GM13976 (cell line): ENCODE data around the gene RSRC1.
"Not testable (repeated sequence)": the region's sequence is repeated elsewhere in the genome, so short reads cannot be mapped to it uniquely, and the experiment has no call there.

ENCODE experiments used
- DNase-seq: peaks from one replicate; pipeline ENCODE4 v3.0.0; 2012; ENCODE audit warnings: low spot score
- CTCF ChIP-seq: IDR thresholded peaks from 2 replicates; pipeline ENCODE4 v1.5.1; 2012; ENCODE audit warnings: borderline replicate concordance, mild to moderate bottlenecking; ENCODE audit not compliant: insufficient read depth; ENCODE audit errors: extremely low read depth, missing control alignments, control extremely low read depth
- in situ Hi-C: fragments of 300-500 bp; cut with MboI; formaldehyde crosslinking; loops from one replicate; pipeline ENCODE4 v1.12.0; 2022; ENCODE audit warnings: low sequenced_read_pairs, mixed read lengths, inconsistent platforms; ENCODE audit not compliant: unreplicated experiment

The RSRC1 gene

DNA sequence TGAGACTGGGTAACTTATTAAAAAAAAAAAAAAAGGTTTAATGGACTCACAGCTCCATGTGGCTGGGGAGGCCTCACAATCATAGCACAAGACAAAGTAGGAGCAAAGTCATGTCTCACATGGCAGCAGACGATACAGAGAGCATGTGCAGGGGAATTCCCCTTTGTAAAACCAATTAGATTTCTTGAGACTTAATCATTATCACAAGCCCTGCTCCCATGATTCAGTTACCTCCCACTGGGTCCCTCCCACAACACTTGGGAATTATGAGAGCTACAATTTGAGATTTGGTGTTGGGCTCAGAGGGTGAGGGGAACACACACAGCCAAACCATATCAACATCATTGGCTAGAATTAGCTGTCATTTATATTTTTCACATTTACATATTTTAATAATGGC, 221.0 kb downstream of the RSRC1 start:
- in situ Hi-C loops, result no loop called here
- no peak for DNase-seq
- TF ChIP-seq CTCF, result no peak

DNA sequence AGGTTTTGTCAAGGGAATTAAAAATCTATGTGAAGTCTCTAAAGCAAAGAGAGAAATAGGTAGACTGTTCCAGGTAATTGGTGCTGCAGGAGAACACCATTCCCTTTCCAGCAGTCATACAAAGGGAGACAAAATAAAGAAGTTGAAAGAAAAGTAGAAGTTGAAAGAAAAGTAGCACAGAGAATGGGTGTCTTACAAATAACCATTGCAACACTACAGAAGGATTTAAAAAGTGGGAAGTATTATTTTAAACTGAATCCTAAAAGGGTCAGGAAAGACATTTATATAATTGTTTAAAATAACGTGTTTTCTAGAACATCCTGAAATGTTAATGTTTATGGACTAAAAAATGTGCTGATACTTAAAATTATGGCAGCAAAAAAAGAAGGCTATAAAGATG, 223.8 kb downstream of the RSRC1 start:
- DNase-seq, result no peak
- in situ Hi-C loops, result no loop called here
- no peak for TF ChIP-seq CTCF

DNA sequence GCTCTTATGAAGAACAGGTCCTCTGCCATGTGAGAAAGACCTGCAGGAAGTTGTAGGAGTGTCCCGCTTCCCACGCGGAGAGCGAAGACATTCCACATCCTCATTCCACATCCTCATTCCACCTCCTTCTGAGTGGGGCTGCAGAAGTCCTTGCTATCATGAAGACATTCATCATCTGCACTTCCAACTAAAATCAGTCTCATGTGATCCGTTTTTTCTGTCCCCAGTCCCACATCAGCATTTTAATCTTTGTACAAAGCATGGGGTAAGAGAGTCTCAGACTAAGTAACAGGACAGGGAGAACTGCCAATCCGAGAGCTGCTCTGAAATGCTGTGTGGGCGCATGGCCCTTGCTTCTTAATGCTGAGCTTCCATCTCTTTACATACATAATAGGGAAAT, 227.2 kb downstream of the RSRC1 start:
- no peak for DNase-seq
- TF ChIP-seq CTCF, result no peak
- in situ Hi-C loops, result no loop called here

DNA sequence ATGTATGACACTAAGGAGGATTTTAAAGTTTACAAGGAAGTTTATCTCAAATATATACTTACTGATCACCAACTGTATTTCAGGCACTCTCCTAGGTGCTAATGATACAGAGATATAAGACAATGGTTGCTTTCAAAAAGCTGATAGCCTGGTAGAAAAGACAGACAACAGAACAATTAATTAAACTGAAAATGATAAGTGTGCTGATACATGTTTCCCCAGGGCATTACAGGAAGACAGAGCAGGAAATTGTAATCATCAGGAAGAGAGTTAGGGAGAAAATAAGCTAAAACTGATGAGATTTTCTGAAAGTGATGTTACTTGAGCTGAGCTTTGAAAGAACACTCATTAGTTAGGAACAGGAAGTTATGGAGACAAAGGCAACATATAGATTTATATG, 229.7 kb downstream of the RSRC1 start:
- DNase-seq, result no peak
- in situ Hi-C loops, result no loop called here
- TF ChIP-seq CTCF, result no peak

DNA sequence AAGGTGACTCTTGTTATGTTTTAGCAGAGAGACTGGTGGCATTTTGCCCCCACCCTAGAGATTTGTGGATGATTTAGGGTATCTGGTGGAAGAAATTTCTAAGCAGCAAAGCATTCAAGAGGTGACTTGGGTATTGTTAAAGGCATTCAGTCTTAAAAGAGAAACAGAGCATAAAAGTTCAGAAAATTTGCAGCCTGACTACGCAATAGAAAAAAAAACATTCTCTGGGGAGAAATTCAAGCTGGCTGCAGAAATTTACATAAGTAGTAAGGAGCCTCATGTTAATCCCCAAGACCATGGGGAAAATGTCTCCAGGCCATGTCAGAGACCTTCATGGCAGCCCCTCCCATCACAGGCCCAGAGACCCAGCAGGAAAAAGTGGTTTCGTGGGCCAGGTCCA, 231.1 kb downstream of the RSRC1 start:
- in situ Hi-C loops, DNase-seq: not testable (repeated sequence)

DNA sequence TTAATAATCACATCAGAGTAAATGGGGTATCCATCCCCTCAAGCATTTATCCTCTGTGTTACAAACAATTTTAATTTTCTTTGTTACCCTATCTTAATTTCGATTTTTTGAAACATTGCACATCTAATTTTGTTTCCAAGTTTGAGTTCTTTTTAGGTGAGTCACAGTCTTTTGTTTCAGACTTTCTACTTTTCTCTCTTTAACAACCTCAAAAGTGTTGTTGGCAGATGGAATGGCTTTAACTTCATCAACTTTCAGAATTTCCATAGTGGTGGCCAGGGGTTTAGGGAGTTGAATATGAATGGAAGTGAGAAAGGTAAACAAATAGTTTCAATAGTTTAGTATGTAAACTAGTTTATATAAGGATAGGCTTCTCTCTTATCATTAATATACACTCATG, 238.1 kb downstream of the RSRC1 start:
- DNase-seq, result no peak
- TF ChIP-seq CTCF, result no peak
- in situ Hi-C loops, result no loop called here

- in situ Hi-C loops, result no loop called here
- TF ChIP-seq CTCF, result no peak
- DNase-seq, result no peak
Observed at GRCh38 chr3:158350971-158351370, 241.1 kb downstream of the RSRC1 start.

DNA sequence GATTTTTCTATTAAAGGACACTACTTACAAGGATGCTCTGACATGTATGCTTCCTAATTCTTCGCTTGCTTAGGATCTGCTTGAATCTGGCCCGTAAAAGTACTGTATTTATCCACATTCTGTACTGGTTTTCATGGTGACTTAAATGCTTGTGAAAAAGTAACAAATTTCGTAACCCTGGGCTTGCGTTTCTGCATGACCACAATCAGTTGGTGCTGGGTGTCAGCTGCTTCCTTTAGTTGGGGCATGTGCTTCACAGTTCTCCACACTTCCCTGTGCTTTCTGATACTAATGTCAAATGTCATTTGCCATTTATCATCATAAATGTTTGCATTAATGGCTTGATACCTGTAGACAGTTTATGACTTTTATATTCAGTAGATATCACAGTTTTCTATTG, 242.7 kb downstream of the RSRC1 start:
- TF ChIP-seq CTCF, result no peak

More for the DNA sequence above, 242.7 kb downstream of the RSRC1 start:
- in situ Hi-C loops, result no loop called here
- no peak for DNase-seq
